HCT116 (cell line): Measurements from ENCODE around the gene OVOL2. TPM values are rescaled to one million over a fixed set of nuclear protein-coding genes. Genes with fewer than 3 reads are reported as not detected.

ENCODE experiments used
- ATAC-seq: fragments of 200-7000 bp; cut with Tn5 transposase; 2 replicates; pipeline ENCODE4 v1.9.1; 2020; ENCODE audit warnings: mild to moderate bottlenecking, moderate library complexity
- BruUV-seq: library from RNA; stranded (reverse); fragments of 400-500 nt; replicated peaks from 2 replicates; lab custom pipeline; 2021; lab: Mats Ljungman, UMichigan
- CTCF ChIA-PET: fragments of 300-600 bp; sonication (Branson Sonifier 250); formaldehyde crosslinking; loops from one replicate; lab custom pipeline; 2021; ENCODE audit warnings: antibody characterized with exemption; lab: Charles Lee
- POLR2A ChIA-PET: fragments of 300-600, 350-600 bp; sonication (Branson Sonifier 250); formaldehyde crosslinking; loops from one replicate; lab custom pipeline; 2021; ENCODE audit warnings: antibody characterized with exemption; lab: Charles Lee
- RAD21 ChIA-PET, 2 experiments: fragments of 300-600 bp; sonication (Branson Sonifier 250); formaldehyde crosslinking; loops; one replicate each; lab custom pipeline; 2023; ENCODE audit warnings: low total read pairs in 2 of 2; ENCODE audit not compliant: uncharacterized antibody in 2 of 2, unreplicated experiment in 2 of 2, low non-redundant PET in 1 of 2; lab: Charles Lee
- DNase-seq: peaks from one replicate; pipeline ENCODE4 v3.0.0-alpha.2; 2010; ENCODE audit warnings: low read depth, low spot score
- H2AFZ ChIP-seq: fragments of 200-600 bp; shearing (Covaris generic), sonication (generic); 2 replicates; pipeline ENCODE4 v1.6.1; 2017; ENCODE audit warnings: low read depth, mixed run types, mixed read lengths, antibody characterized with exemption, low read length; ENCODE audit not compliant: poor library complexity, severe bottlenecking
- H3K27ac ChIP-seq: 2 replicates; pipeline ENCODE4 v1.5.1; 2012; ENCODE audit warnings: low read depth, low read length
- H3K27me3 ChIP-seq: fragments of 200-600 bp; sonication (generic); 2 replicates; pipeline ENCODE4 v1.6.1; 2016; ENCODE audit warnings: mixed run types, low read length, mixed read lengths; ENCODE audit not compliant: insufficient read depth
- H3K36me3 ChIP-seq, 2 experiments: fragments of 200-500 bp in 1 of 2; fragments of 200-600 bp in 1 of 2; sonication (Bioruptor generic) in 1 of 2; sonication (generic) in 1 of 2; 2 replicates each; pipeline versions ENCODE4 v1.5.1 to v1.6.1; 2014 to 2016; ENCODE audit warnings: low read length in 2 of 2, inconsistent platforms in 1 of 2, mixed read lengths in 1 of 2, mixed run types in 1 of 2; ENCODE audit not compliant: insufficient read depth in 2 of 2, control insufficient read depth in 1 of 2
- H3K4me1 ChIP-seq, 2 experiments: fragments of 200-600 bp in 1 of 2; sonication (generic) in 1 of 2; 2 replicates each; pipeline versions ENCODE4 v1.5.1 to v1.6.1; 2012 to 2017; ENCODE audit warnings: low read length in 2 of 2, inconsistent platforms in 1 of 2, mild to moderate bottlenecking in 1 of 2, mixed read lengths in 1 of 2, mixed run types in 1 of 2, moderate library complexity in 1 of 2; ENCODE audit not compliant: insufficient read depth in 2 of 2, control insufficient read depth in 1 of 2
- H3K4me2 ChIP-seq: fragments of 200-600 bp; sonication (generic); 2 replicates; pipeline ENCODE4 v1.6.1; 2017; ENCODE audit warnings: mixed run types, low read length, mixed read lengths
- H3K4me3 ChIP-seq, 2 experiments: fragments of 200-600 bp in 1 of 2; sonication (generic) in 1 of 2; replicated peaks in 1 of 2; 2 replicates each; pipeline ENCODE4 v1.5.1; 2011 to 2016; ENCODE audit warnings: low read length in 2 of 2, control low read depth in 1 of 2, low read depth in 1 of 2, mild to moderate bottlenecking in 1 of 2, mixed read lengths in 1 of 2, mixed run types in 1 of 2
- H3K79me2 ChIP-seq: fragments of 200-600 bp; sonication (generic); 2 replicates; pipeline ENCODE4 v1.6.1; 2017; ENCODE audit warnings: mild to moderate bottlenecking, mixed run types, low read length, moderate library complexity, mixed read lengths; ENCODE audit not compliant: insufficient read depth
- H3K9ac ChIP-seq: fragments of 200-600 bp; sonication (generic); 2 replicates; pipeline ENCODE4 v1.6.1; 2016; ENCODE audit warnings: low read length, mixed read lengths
- H3K9me2 ChIP-seq: fragments of 200-600 bp; sonication (generic), shearing (Covaris generic); 2 replicates; pipeline ENCODE4 v1.6.1; 2017; ENCODE audit warnings: mixed run types, mild to moderate bottlenecking, moderate library complexity; ENCODE audit not compliant: insufficient read depth
- H3K9me3 ChIP-seq, 2 experiments: fragments of 200-500 bp in 1 of 2; fragments of 200-600 bp in 1 of 2; sonication (Bioruptor generic) in 1 of 2; sonication (generic) in 1 of 2; 2 replicates each; pipeline ENCODE4 v1.6.1; 2014 to 2017; ENCODE audit warnings: low read length in 2 of 2, mixed read lengths in 2 of 2, inconsistent platforms in 1 of 2, low read depth in 1 of 2, mild to moderate bottlenecking in 1 of 2, mixed run types in 1 of 2, moderate library complexity in 1 of 2; ENCODE audit not compliant: control insufficient read depth in 1 of 2, insufficient read depth in 1 of 2
- H4K20me1 ChIP-seq: fragments of 200-600 bp; sonication (generic), shearing (Covaris generic); 2 replicates; pipeline ENCODE4 v1.6.1; 2017; ENCODE audit warnings: mixed run types, mild to moderate bottlenecking, moderate library complexity; ENCODE audit not compliant: insufficient read depth
- CEBPB ChIP-seq: IDR thresholded peaks from 2 replicates; pipeline ENCODE4 v1.6.1; 2012; ENCODE audit warnings: low read depth
- FOSL1 ChIP-seq: IDR thresholded peaks from 2 replicates; pipeline ENCODE4 v1.6.1; 2012; ENCODE audit warnings: low read depth
- REST ChIP-seq: IDR thresholded peaks from 2 replicates; pipeline ENCODE4 v1.6.1; 2012; ENCODE audit warnings: low read depth
- SIN3A ChIP-seq: IDR thresholded peaks from 2 replicates; pipeline ENCODE4 v1.6.1; 2012; ENCODE audit warnings: low read depth
- YY1 ChIP-seq: IDR thresholded peaks from 2 replicates; pipeline ENCODE4 v1.6.1; 2011; ENCODE audit warnings: low read length, low read depth, moderate library complexity, mild to moderate bottlenecking; ENCODE audit not compliant: insufficient replicate concordance; ENCODE audit errors: extremely low read depth
- intact Hi-C: fragments of 100-400 bp; cut with micrococcal nuclease; formaldehyde crosslinking; loops from 2 replicates; pipeline ENCODE4 v1.10.0; 2022
- total RNA-seq: library from RNA; stranded (reverse); gene quantifications from one replicate; pipeline ENCODE4 v1.2.1, GENCODE V29; 2021; ENCODE audit not compliant: unreplicated experiment

Gene OVOL2
- total RNA-seq, 1 experiment from 2014 or later: 0.86 TPM

GRCh38 chr20:18056174-18057100 is 1.3 kb downstream of the OVOL2 start:
- Histone ChIP-seq H3K36me3 (no peaks in the 10 kb centered on the region), H2AFZ (peak overlapping the region; percentile 51), H3K27ac (no peak overlapping the region; the same call in 1 of the 2 replicates), H3K4me3 (peak overlapping the region; percentile 49 to 60), H4K20me1 (no peaks in the 10 kb centered on the region), H3K9me3 (no peaks in the 10 kb centered on the region), H3K9ac (no peak overlapping the region), H3K27me3 (peaks cover 17% of the 10 kb centered on the region; the same call in 1 of the 2 replicates), H3K79me2 (no peaks in the 10 kb centered on the region), H3K4me1 (peaks cover 18 to 36% of the 10 kb centered on the region in 2 experiments), H3K9me2 (no peaks in the 10 kb centered on the region), H3K4me2 (peak overlapping the region; percentile 78)
- intact Hi-C loops: loop anchor here (5.0 kb wide), 1 partner anchor 221 kb away; no protein-coding TSS in a partner anchor
- ChIA-PET POLR2A (no interaction called here), CTCF (no interaction called here), RAD21 (no interaction called here)
- TF ChIP-seq CEBPB (no peak), FOSL1 (no peak), YY1 (no peak), SIN3A (no peak), REST (no peak)
- no TSS peak for BruUV-seq
- ATAC-seq (peak; percentile 58), DNase-seq (no peak)
